ENCODE results near the gene IRX2. TPM values are rescaled to one million over a fixed set of nuclear protein-coding genes. Genes with fewer than 3 reads are reported as not detected.

The IRX2 gene
- total and polyA plus RNA-seq, 8 donors, result 7.0 to 143 (median 8.6) TPM; not detected in 1

- intact Hi-C loops (cut with DNase I; ENCODE audit: low total_unique reads), result no loop called here
- peaks cover 14 to 78% (median 34%) of the 10 kb centered on the region in 3 donors for H3K27me3 ChIP-seq
- no peak overlapping the region for H3K27ac ChIP-seq
- WGBS, 5 donors, result 79 to 90% (median 85%) methylated on average over 3 of the region's 3 CpGs
- no peaks in the 10 kb centered on the region for H3K36me3 ChIP-seq
- no peaks in the 10 kb centered on the region for H3K9me3 ChIP-seq
- H3K4me1 ChIP-seq, result peaks cover 13 to 32% (median 24%) of the 10 kb centered on the region in 4 donors
- TF ChIP-seq POLR2A (IDR thresholded peaks at IDR 0.05) (no peak), CTCF (IDR thresholded peaks at IDR 0.05) (no peak), EP300 (IDR thresholded peaks at IDR 0.05) (no peak), POLR2AphosphoS5 (IDR thresholded peaks at IDR 0.05) (no peak)
- no peak overlapping the region for H3K4me3 ChIP-seq
- no peak for DNase-seq
These were observed 7.6 kb upstream of the IRX2 start for GRCh38 chr5:2759091-2759490.

- Histone ChIP-seq H3K4me3 (no peak overlapping the region), H3K36me3 (no peaks in the 10 kb centered on the region), H3K9me3 (no peaks in the 10 kb centered on the region), H3K27me3 (peaks cover 14 to 79% (median 39%) of the 10 kb centered on the region in 3 donors), H3K27ac (no peak overlapping the region), H3K4me1 (peaks cover 13 to 37% (median 25%) of the 10 kb centered on the region in 4 donors)
- WGBS, 5 donors, result 83 to 89% (median 85%) methylated on average over 6 of the region's 6 CpGs
- DNase-seq, result no peak
- intact Hi-C loops (cut with DNase I; ENCODE audit: low total_unique reads), result no loop called here
- TF ChIP-seq POLR2AphosphoS5 (IDR thresholded peaks at IDR 0.05), result no peak
- no peak for TF ChIP-seq POLR2A (IDR thresholded peaks at IDR 0.05)
- no peak for TF ChIP-seq CTCF (IDR thresholded peaks at IDR 0.05)
- TF ChIP-seq EP300 (IDR thresholded peaks at IDR 0.05), result no peak
These were observed 7.2 kb upstream of the IRX2 start for GRCh38 chr5:2758632-2759031.

GRCh38 chr5:2757563-2758351 is 6.3 kb upstream of the IRX2 start:
- intact Hi-C loops (cut with DNase I; ENCODE audit: low total_unique reads), result no loop called here

More at GRCh38 chr5:2757563-2758351, 6.3 kb upstream of the IRX2 start:
- TF ChIP-seq POLR2A (IDR thresholded peaks at IDR 0.05), result no peak
- no peak for TF ChIP-seq POLR2AphosphoS5 (IDR thresholded peaks at IDR 0.05)
- TF ChIP-seq CTCF (IDR thresholded peaks at IDR 0.05), result no peak
- no peak for TF ChIP-seq EP300 (IDR thresholded peaks at IDR 0.05)
- no peaks in the 10 kb centered on the region for H3K36me3 ChIP-seq
- H3K27me3 ChIP-seq, result peaks cover 19 to 81% (median 48%) of the 10 kb centered on the region in 3 donors
- no peak for DNase-seq
- H3K27ac ChIP-seq, result no peak overlapping the region
- 41 to 68% (median 55%) methylated on average over 20 to 23 of the region's 23 CpGs for WGBS, 5 donors
- no peaks in the 10 kb centered on the region for H3K9me3 ChIP-seq
- H3K4me3 ChIP-seq, result no peak overlapping the region
- peaks cover 13 to 45% (median 32%) of the 10 kb centered on the region in 4 donors for H3K4me1 ChIP-seq

All from stomach (tissue), 9 donors.